ENCODE results near the gene CDC123.
"Not testable (repeated sequence)": the region's sequence is repeated elsewhere in the genome, so short reads cannot be mapped to it uniquely, and the experiment has no call there.

CDC123 gene

GRCh38 chr10:12195603-12196506 is at the start of gene CDC123, which contains the start of gene NUDT5:
Gene CDC123 (plus strand): TSS chr10:12196188. CDS start chr10:12196246, 58 bp downstream.
Gene NUDT5 (minus strand): TSS chr10:12195891. CDS start chr10:12186291, 9,600 bp downstream.
- DNase-seq (ENCODE audit: low read depth in 2 of 2): peak; percentile 73 to 79

GRCh38 chr10:12150163-12150562 is 45.8 kb upstream of the CDC123 start:
- DNase-seq (ENCODE audit: low read depth in 2 of 2): no peak

GRCh38 chr10:12154516-12154915 is 41.5 kb upstream of the CDC123 start:
- no peak for DNase-seq (ENCODE audit: low read depth in 2 of 2)

- DNase-seq (ENCODE audit: low read depth in 2 of 2): no peak
Observed at GRCh38 chr10:12156367-12157123, 39.4 kb upstream of the CDC123 start.

- DNase-seq (ENCODE audit: low read depth in 2 of 2): no peak
Observed at GRCh38 chr10:12158111-12158510, 37.9 kb upstream of the CDC123 start.

- DNase-seq (ENCODE audit: low read depth in 2 of 2): no peak
Observed at GRCh38 chr10:12160664-12161063, 35.3 kb upstream of the CDC123 start.

- no peak for DNase-seq (ENCODE audit: low read depth in 2 of 2)
Observed at GRCh38 chr10:12162927-12163326, 33.1 kb upstream of the CDC123 start.

- DNase-seq (ENCODE audit: low read depth in 2 of 2): no peak
Observed at GRCh38 chr10:12164085-12164484, 31.9 kb upstream of the CDC123 start.

GRCh38 chr10:12165036-12165435 is 31.0 kb upstream of the CDC123 start:
- DNase-seq (ENCODE audit: low read depth in 2 of 2): no peak

GRCh38 chr10:12165999-12166775 is 29.8 kb upstream of the CDC123 start:
- no peak for DNase-seq (ENCODE audit: low read depth in 2 of 2)

GRCh38 chr10:12171512-12171911 is 24.5 kb upstream of the CDC123 start:
- DNase-seq (ENCODE audit: low read depth in 2 of 2): not testable (repeated sequence)

GRCh38 chr10:12177642-12178041 is 18.3 kb upstream of the CDC123 start:
- no peak for DNase-seq (ENCODE audit: low read depth in 2 of 2)

- no peak for DNase-seq (ENCODE audit: low read depth in 2 of 2)
Observed at GRCh38 chr10:12179606-12180170, 16.3 kb upstream of the CDC123 start.

GRCh38 chr10:12180221-12180974 is 15.6 kb upstream of the CDC123 start:
- no peak for DNase-seq (ENCODE audit: low read depth in 2 of 2)

- DNase-seq (ENCODE audit: low read depth in 2 of 2): peak; percentile 50 to 57
Observed at GRCh38 chr10:12181065-12181775, 14.8 kb upstream of the CDC123 start.

- no peak for DNase-seq (ENCODE audit: low read depth in 2 of 2)
Observed at GRCh38 chr10:12184165-12184564, 11.8 kb upstream of the CDC123 start.

- DNase-seq (ENCODE audit: low read depth in 2 of 2): no peak
Observed at GRCh38 chr10:12186323-12186722, 9.7 kb upstream of the CDC123 start.

- DNase-seq (ENCODE audit: low read depth in 2 of 2): no peak
Observed at GRCh38 chr10:12187321-12187905, 8.6 kb upstream of the CDC123 start.

- no peak for DNase-seq (ENCODE audit: low read depth in 2 of 2)
Observed at GRCh38 chr10:12188656-12189055, 7.3 kb upstream of the CDC123 start.

GRCh38 chr10:12189426-12189825 is 6.6 kb upstream of the CDC123 start:
- DNase-seq (ENCODE audit: low read depth in 2 of 2): no peak
